GM12872 (cell line): Measurements from ENCODE around the gene BICD1.

Experiments
- CTCF ChIP-seq: IDR thresholded peaks from 3 replicates; pipeline ENCODE4 v1.5.1; 2011; ENCODE audit warnings: low read depth, mild to moderate bottlenecking, low read length, moderate library complexity; ENCODE audit not compliant: insufficient read depth

The BICD1 gene

GRCh38 chr12:32257695-32258496 lies 151.2 kb downstream of the BICD1 start:
- TF ChIP-seq CTCF, result no peak

GRCh38 chr12:32260696-32261095 lies 154.0 kb downstream of the BICD1 start:
- TF ChIP-seq CTCF, result no peak

GRCh38 chr12:32261638-32262037 lies 155.0 kb downstream of the BICD1 start:
- peak; percentile 55 for TF ChIP-seq CTCF

- no peak for TF ChIP-seq CTCF
Observed at GRCh38 chr12:32264961-32265360, 158.3 kb downstream of the BICD1 start.

GRCh38 chr12:32265456-32265855 lies 158.8 kb downstream of the BICD1 start:
- TF ChIP-seq CTCF, result no peak

DNA sequence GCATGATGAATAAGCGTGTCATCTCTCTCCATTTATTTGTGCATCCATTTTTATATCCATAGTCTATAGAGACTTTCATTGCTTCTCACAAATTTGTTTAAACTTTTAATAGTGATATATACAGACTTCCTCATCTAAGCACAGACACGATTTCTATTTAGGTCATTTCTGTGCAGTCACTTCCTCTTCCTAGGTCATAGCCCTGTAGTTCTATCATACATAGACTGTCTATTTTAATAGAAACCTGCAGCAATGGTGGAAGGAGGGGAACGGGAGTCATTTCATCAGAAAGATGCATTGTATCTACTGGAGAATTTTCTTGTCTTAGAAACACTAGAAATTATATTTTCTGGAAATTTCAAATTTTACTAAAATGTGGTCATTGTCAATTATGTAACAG lies 159.3 kb downstream of the BICD1 start:
- TF ChIP-seq CTCF, result no peak

DNA sequence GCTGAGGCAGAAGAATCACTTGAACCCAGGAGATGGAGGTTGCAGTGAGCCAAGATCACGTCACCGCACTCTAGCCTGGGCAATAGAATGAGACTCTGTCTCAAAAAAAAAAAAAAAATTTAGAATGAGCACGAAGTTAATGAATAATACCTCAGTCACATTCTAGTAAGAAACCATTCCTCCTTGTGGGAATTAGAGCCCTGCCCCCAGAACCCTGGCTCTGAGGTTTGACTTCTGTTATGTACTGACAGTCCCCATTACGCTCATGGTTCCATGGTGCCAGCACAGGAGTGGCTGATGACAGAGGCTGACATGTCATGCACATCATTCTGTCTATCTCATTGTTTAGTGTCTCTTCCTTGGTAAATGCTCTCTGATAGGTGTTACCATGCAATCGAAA lies 160.1 kb downstream of the BICD1 start:
- no peak for TF ChIP-seq CTCF
